Keratinocyte (primary cell): Measurements from ENCODE around the gene PAPPA. TPM values are rescaled to one million over a fixed set of nuclear protein-coding genes. Genes with fewer than 3 reads are reported as not detected.
A peak's percentile ranks its signal among the peaks of the same experiment; 100 is the strongest.

ENCODE experiments used
- DNase-seq: peaks from one replicate; pipeline ENCODE4 v3.0.0-alpha.2; 2011; ENCODE audit warnings: low read depth, missing footprints, low spot score
- FAIRE-seq: peaks from 2 replicates; lab custom pipeline; 2011; peaks lifted over from hg19 to GRCh38; lab: Jason Lieb, UNC
- H2AFZ ChIP-seq: 2 replicates; pipeline ENCODE4 v1.6.0; 2012; ENCODE audit warnings: low read length, control low read depth, inconsistent platforms; ENCODE audit not compliant: control insufficient read depth
- H3K27ac ChIP-seq: 2 replicates; pipeline ENCODE4 v1.5.1; 2011; ENCODE audit warnings: low read length; ENCODE audit not compliant: control insufficient read depth, insufficient read depth
- H3K27me3 ChIP-seq: 3 replicates; pipeline ENCODE4 v1.6.0; 2011; ENCODE audit warnings: low read length; ENCODE audit not compliant: control insufficient read depth, insufficient read depth; ENCODE audit errors: extremely low read depth
- H3K36me3 ChIP-seq, 2 experiments: 2 replicates in 1 of 2; 3 replicates in 1 of 2; pipeline ENCODE4 v1.5.1; 2011; ENCODE audit warnings: low read length in 2 of 2, mild to moderate bottlenecking in 1 of 2; ENCODE audit not compliant: control insufficient read depth in 2 of 2, insufficient read depth in 2 of 2; ENCODE audit errors: extremely low read depth in 1 of 2
- H3K4me1 ChIP-seq: 3 replicates; pipeline ENCODE4 v1.5.1; 2011; ENCODE audit warnings: low read length; ENCODE audit not compliant: control insufficient read depth, insufficient read depth; ENCODE audit errors: extremely low read depth
- H3K4me2 ChIP-seq: 3 replicates; pipeline ENCODE4 v1.6.0; 2011; ENCODE audit warnings: low read depth, low read length; ENCODE audit not compliant: control insufficient read depth, insufficient read depth; ENCODE audit errors: extremely low read depth
- H3K4me3 ChIP-seq, 3 experiments: fragments of 200-600 bp in 1 of 3; sonication (generic) in 1 of 3; 2 replicates in 2 of 3; 3 replicates in 1 of 3; pipeline ENCODE4 v1.5.1; 2011 to 2016; ENCODE audit warnings: low read length in 3 of 3, mild to moderate bottlenecking in 3 of 3, control low read depth in 2 of 3, inconsistent platforms in 1 of 3, low read depth in 1 of 3, mixed read lengths in 1 of 3, mixed run types in 1 of 3, moderate library complexity in 1 of 3; ENCODE audit not compliant: control insufficient read depth in 2 of 3, insufficient read depth in 2 of 3; ENCODE audit errors: extremely low read depth in 1 of 3
- H3K79me2 ChIP-seq: 2 replicates; pipeline ENCODE4 v1.6.0; 2012; ENCODE audit warnings: low read length; ENCODE audit not compliant: control insufficient read depth, insufficient read depth
- H3K9ac ChIP-seq: 3 replicates; pipeline ENCODE4 v1.6.0; 2011; ENCODE audit warnings: low read length; ENCODE audit not compliant: control insufficient read depth, insufficient read depth; ENCODE audit errors: extremely low read depth
- H3K9me1 ChIP-seq: 3 replicates; pipeline ENCODE4 v1.6.0; 2011; ENCODE audit warnings: low read length; ENCODE audit not compliant: control insufficient read depth, insufficient read depth; ENCODE audit errors: extremely low read depth
- H3K9me3 ChIP-seq: 2 replicates; pipeline ENCODE4 v1.5.1; 2012; ENCODE audit warnings: low read depth, low read length; ENCODE audit not compliant: control insufficient read depth
- H4K20me1 ChIP-seq: 3 replicates; pipeline ENCODE4 v1.6.0; 2011; ENCODE audit warnings: low read length; ENCODE audit not compliant: control insufficient read depth, insufficient read depth; ENCODE audit errors: extremely low read depth
- CTCF ChIP-seq, 3 experiments: IDR thresholded peaks in 1 of 3; conservative IDR thresholded peaks in 1 of 3; optimal IDR thresholded peaks in 1 of 3; 2 replicates in 2 of 3; 3 replicates in 1 of 3; pipeline versions ENCODE3 to v1.5.1; 2011; ENCODE audit warnings: low read length in 3 of 3, mild to moderate bottlenecking in 3 of 3, moderate library complexity in 2 of 3, control low read depth in 1 of 3, inconsistent platforms in 1 of 3; ENCODE audit not compliant: insufficient read depth in 2 of 3; ENCODE audit errors: extremely low read depth in 1 of 3
- EZH2 ChIP-seq: IDR thresholded peaks from one replicate; pipeline ENCODE4 v1.6.1; 2012; ENCODE audit warnings: inconsistent platforms, mild to moderate bottlenecking, low read length, moderate library complexity
- dilution Hi-C: fragments of 300-500 bp; cut with MboI; formaldehyde crosslinking; loops from one replicate; pipeline ENCODE4 v1.7.0; 2020; ENCODE audit warnings: low sequenced_read_pairs; ENCODE audit not compliant: extremely low pct_ligation_motif_present
- polyA plus RNA-seq, 5 experiments: library from polyadenylated mRNA; depleted of rRNA in 3 of 5; stranded (reverse) in 3 of 5; stranded (forward) in 1 of 5; unstranded in 1 of 5; fragments of >200 nt; gene quantifications; 1 replicate in 1 of 5; 2 replicates in 3 of 5; 3 replicates in 1 of 5; pipeline versions ENCODE4 v1.2.1 to v1.2.3, GENCODE V29; 2011 to 2012; ENCODE audit warnings: missing spikeins in 2 of 5, low read depth in 1 of 5, low replicate concordance in 1 of 5

Gene PAPPA
- polyA plus RNA-seq, 1 donor (not counting 4 experiments of a cell fraction or from before 2014, with no cell fraction given): 0.77 TPM

- Histone ChIP-seq H3K9ac (no peak overlapping the region), H3K27ac (no peak overlapping the region), H3K79me2 (no peaks in the 10 kb centered on the region), H3K36me3 (no peaks in the 10 kb centered on the region), H3K4me1 (no peaks in the 10 kb centered on the region), H2AFZ (no peak overlapping the region), H3K4me3 (no peak overlapping the region), H3K27me3 (no peaks in the 10 kb centered on the region), H3K9me1 (no peaks in the 10 kb centered on the region), H3K9me3 (no peaks in the 10 kb centered on the region), H4K20me1 (no peaks in the 10 kb centered on the region), H3K4me2 (no peak overlapping the region)
- DNase-seq (no peak), FAIRE-seq (no peak)
- dilution Hi-C loops: no loop called here
- TF ChIP-seq EZH2: no peak
Measured at GRCh38 chr9:116309900-116310611, 156.5 kb downstream of the PAPPA start.

- H3K4me1 ChIP-seq: no peaks in the 10 kb centered on the region
- no peak overlapping the region for H3K9ac ChIP-seq
- DNase-seq: no peak
- H3K79me2 ChIP-seq: no peaks in the 10 kb centered on the region
- H3K27me3 ChIP-seq: no peaks in the 10 kb centered on the region
- dilution Hi-C loops: no loop called here
- H3K9me3 ChIP-seq: no peaks in the 10 kb centered on the region
- no peaks in the 10 kb centered on the region for H4K20me1 ChIP-seq
- H3K36me3 ChIP-seq: no peaks in the 10 kb centered on the region
- no peak for FAIRE-seq
- TF ChIP-seq CTCF (optimal IDR thresholded peaks at IDR 0.05 in 1 of 3, IDR thresholded peaks at IDR 0.05 in 1 of 3, conservative IDR thresholded peaks at IDR 0.05 in 1 of 3; ENCODE audit: extremely low read depth in 1 of 3, insufficient read depth in 2 of 3, low read length in 3 of 3) (no peak), EZH2 (no peak)
- no peak overlapping the region for H3K27ac ChIP-seq
- no peak overlapping the region for H3K4me3 ChIP-seq
- no peak overlapping the region for H2AFZ ChIP-seq
- H3K9me1 ChIP-seq: no peaks in the 10 kb centered on the region
- H3K4me2 ChIP-seq: no peak overlapping the region
Measured at GRCh38 chr9:116312221-116312620, 158.6 kb downstream of the PAPPA start.

GRCh38 chr9:116313638-116314037 lies 160.0 kb downstream of the PAPPA start:
- H3K79me2 ChIP-seq: no peaks in the 10 kb centered on the region
- FAIRE-seq (no peak), DNase-seq (no peak)
- H3K4me1 ChIP-seq: no peaks in the 10 kb centered on the region
- H3K9me3 ChIP-seq: no peaks in the 10 kb centered on the region
- H3K4me2 ChIP-seq: no peak overlapping the region
- no peaks in the 10 kb centered on the region for H4K20me1 ChIP-seq
- no peaks in the 10 kb centered on the region for H3K9me1 ChIP-seq
- TF ChIP-seq CTCF (optimal IDR thresholded peaks at IDR 0.05 in 1 of 3, IDR thresholded peaks at IDR 0.05 in 1 of 3, conservative IDR thresholded peaks at IDR 0.05 in 1 of 3; ENCODE audit: extremely low read depth in 1 of 3, insufficient read depth in 2 of 3, low read length in 3 of 3): peak in 2 of 3 experiments; percentile 9 to 20
- TF ChIP-seq EZH2: no peak
- dilution Hi-C loops: no loop called here
- no peak overlapping the region for H2AFZ ChIP-seq
- H3K4me3 ChIP-seq: no peak overlapping the region
- no peaks in the 10 kb centered on the region for H3K27me3 ChIP-seq
- H3K36me3 ChIP-seq: no peaks in the 10 kb centered on the region
- no peak overlapping the region for H3K9ac ChIP-seq
- H3K27ac ChIP-seq: no peak overlapping the region
